Liver (tissue), 9 donors: ENCODE data around the gene ATP1A3. TPM values are rescaled to one million over a fixed set of nuclear protein-coding genes. Genes with fewer than 3 reads are reported as not detected.

Experiments used
- DNase-seq: peaks from one replicate; pipeline ENCODE4 v3.0.0-alpha.2; 2017; ENCODE audit warnings: low spot score
- H3K27ac ChIP-seq, 2 donors: one replicate each; pipeline ENCODE4 v1.7.0; 2013; ENCODE audit warnings: inconsistent platforms in 2 of 2, low read length in 2 of 2, control low read depth in 1 of 2, low read depth in 1 of 2, mild to moderate bottlenecking in 1 of 2
- H3K27me3 ChIP-seq, 4 donors: one replicate each; pipeline versions ENCODE4 v1.6.1 to v1.7.0; 2013; ENCODE audit warnings: low read length in 3 of 4, inconsistent platforms in 1 of 4, mild to moderate bottlenecking in 1 of 4, moderate library complexity in 1 of 4; ENCODE audit not compliant: control insufficient read depth in 4 of 4, insufficient read depth in 4 of 4
- H3K36me3 ChIP-seq, 4 donors: one replicate each; pipeline versions ENCODE4 v1.6.1 to v1.7.0; 2013; ENCODE audit warnings: low read length in 3 of 4, mild to moderate bottlenecking in 3 of 4, low read depth in 1 of 4, moderate library complexity in 1 of 4; ENCODE audit not compliant: control insufficient read depth in 4 of 4, insufficient read depth in 3 of 4
- H3K4me1 ChIP-seq, 4 donors: one replicate each; pipeline versions ENCODE4 v1.6.1 to v1.7.0; 2013; ENCODE audit warnings: low read length in 3 of 4, mild to moderate bottlenecking in 3 of 4, moderate library complexity in 1 of 4; ENCODE audit not compliant: control insufficient read depth in 4 of 4, insufficient read depth in 4 of 4
- H3K4me3 ChIP-seq, 3 donors: one replicate each; pipeline versions ENCODE4 v1.6.1 to v1.7.0; 2013; ENCODE audit warnings: low read length in 3 of 3, control low read depth in 1 of 3, low read depth in 1 of 3, mild to moderate bottlenecking in 1 of 3
- H3K9ac ChIP-seq, 2 donors: one replicate each; pipeline ENCODE4 v1.7.0; 2013; ENCODE audit warnings: low read length in 2 of 2, mild to moderate bottlenecking in 2 of 2, moderate library complexity in 2 of 2, control low read depth in 1 of 2, low read depth in 1 of 2
- H3K9me3 ChIP-seq, 4 donors: one replicate each; pipeline versions ENCODE4 v1.6.1 to v1.7.0; 2013; ENCODE audit warnings: low read length in 3 of 4; ENCODE audit not compliant: control insufficient read depth in 4 of 4
- CTCF ChIP-seq: fragments of 150-350 bp; IDR thresholded peaks from 2 replicates; pipeline ENCODE4 v1.5.1; 2017; ENCODE audit warnings: improper control_type of control experiment, low read depth, low read length; ENCODE audit not compliant: missing input control
- EGR1 ChIP-seq, 2 donors: IDR thresholded peaks; 2 replicates each; pipeline ENCODE4 v1.6.1; 2016 to 2018; ENCODE audit warnings: antibody characterized with exemption in 2 of 2, low read depth in 2 of 2
- FOXA1 ChIP-seq: IDR thresholded peaks from 2 replicates; pipeline ENCODE4 v1.6.1; 2016; ENCODE audit warnings: antibody characterized with exemption
- FOXA2 ChIP-seq: IDR thresholded peaks from 2 replicates; pipeline ENCODE4 v1.6.1; 2016; ENCODE audit warnings: antibody characterized with exemption
- GABPA ChIP-seq, 2 donors: IDR thresholded peaks in 1 of 2; conservative IDR thresholded peaks in 1 of 2; 2 replicates each; pipeline ENCODE4 v1.6.1; 2016; ENCODE audit warnings: antibody characterized with exemption in 2 of 2, mild to moderate bottlenecking in 1 of 2, moderate library complexity in 1 of 2
- HNF4G ChIP-seq: IDR thresholded peaks from 2 replicates; pipeline ENCODE4 v1.6.1; 2016; ENCODE audit warnings: antibody characterized with exemption
- JUND ChIP-seq, 2 donors: IDR thresholded peaks; 2 replicates each; pipeline ENCODE4 v1.6.1; 2016; ENCODE audit warnings: antibody characterized with exemption in 2 of 2
- MAX ChIP-seq: IDR thresholded peaks from 2 replicates; pipeline ENCODE4 v1.6.1; 2016; ENCODE audit warnings: antibody characterized with exemption
- RAD21 ChIP-seq, 2 donors: IDR thresholded peaks; 2 replicates each; pipeline ENCODE4 v1.6.1; 2016; ENCODE audit warnings: antibody characterized with exemption in 2 of 2, mild to moderate bottlenecking in 2 of 2
- RXRA ChIP-seq, 2 donors: IDR thresholded peaks; 2 replicates each; pipeline ENCODE4 v1.6.1; 2017 to 2018; ENCODE audit warnings: antibody characterized with exemption in 2 of 2, mild to moderate bottlenecking in 1 of 2
- SP1 ChIP-seq: IDR thresholded peaks from 2 replicates; pipeline ENCODE4 v1.6.1; 2018; ENCODE audit warnings: antibody characterized with exemption, mild to moderate bottlenecking
- YY1 ChIP-seq: IDR thresholded peaks from 2 replicates; pipeline ENCODE4 v1.6.1; 2016; ENCODE audit warnings: antibody characterized with exemption, mild to moderate bottlenecking
- ZBTB33 ChIP-seq: IDR thresholded peaks from 2 replicates; pipeline ENCODE4 v1.6.1; 2016; ENCODE audit warnings: antibody characterized with exemption
- WGBS: extraction: QIAGEN DNeasy Blood & Tissue Kit; methylation state at CpG from one replicate; pipeline ENCODE4 v1.1.7; 2013; 5-methylcytosine and 5-hydroxymethylcytosine counted together
- polyA plus RNA-seq, 2 donors: library from polyadenylated mRNA; stranded (reverse) in 1 of 2; unstranded in 1 of 2; fragments of 200-250 nt in 1 of 2; fragments of >200 nt in 1 of 2; fragmentation: Nextera tagmentation in 1 of 2; extraction: Ambion mirVana in 1 of 2; gene quantifications; one replicate each; pipeline versions ENCODE4 v1.2.1 to v1.2.3, GENCODE V29; 2013 to 2015
- total RNA-seq, 2 donors: library from RNA; depleted of rRNA; stranded (reverse); fragments of >200 nt; gene quantifications; one replicate each; pipeline ENCODE4 v1.2.3, GENCODE V29; 2014
- TF ChIP-seq, protein P1 (sequence below): IDR thresholded peaks from 2 replicates; pipeline ENCODE4 v1.6.1; 2016; ENCODE audit warnings: antibody characterized with exemption
- donor health status: healthy.
- donor health status: healthy.
- donor health status: healthy.
- donor health status: healthy.
- donor health status: healthy.

The ATP1A3 gene
- total and polyA plus RNA-seq, 4 donors: 0.05 to 0.09 (median 0.08) TPM; not detected in 1

DNA sequence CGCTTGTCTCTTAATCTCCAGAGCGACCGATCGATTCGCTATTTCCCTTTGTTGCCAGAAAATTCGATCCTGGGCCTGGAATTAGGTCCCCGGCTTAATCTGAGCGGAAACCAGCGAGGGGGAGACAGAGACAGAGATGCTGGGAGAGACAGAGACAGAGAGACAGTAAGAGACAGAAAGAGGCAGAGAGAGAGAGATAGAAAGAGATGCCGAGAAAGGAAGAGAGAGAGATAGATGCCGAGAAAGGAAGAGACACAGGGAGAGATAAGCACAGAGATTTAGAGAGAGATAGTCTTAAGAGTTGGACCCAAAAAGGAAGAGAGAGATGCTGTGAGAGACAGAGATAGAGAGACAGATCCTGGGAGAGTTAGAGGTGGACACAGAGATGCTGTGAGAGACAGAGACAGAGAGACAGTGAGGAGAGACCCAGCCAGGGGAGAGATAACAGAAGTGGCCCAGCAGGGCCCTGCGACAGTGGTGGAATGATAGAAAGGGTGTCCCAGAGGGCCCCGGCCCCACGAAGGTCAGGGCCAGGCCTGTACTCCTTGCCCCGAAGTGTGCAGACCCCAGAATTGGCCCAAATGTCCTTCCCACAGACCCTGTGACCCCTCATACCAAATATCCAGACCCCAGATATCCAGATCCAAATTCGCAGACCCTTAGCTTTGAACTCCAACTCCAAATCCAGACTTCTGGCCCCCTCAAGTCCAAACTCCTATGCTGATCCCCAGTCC, 67.1 kb downstream of the ATP1A3 start:
- Histone ChIP-seq H3K36me3 (no peaks in the 10 kb centered on the region), H3K4me3 (no peak overlapping the region), H3K9ac (no peak overlapping the region), H3K27ac (no peak overlapping the region), H3K27me3 (peaks cover 0 to 17% (median 10%) of the 10 kb centered on the region in 4 donors), H3K4me1 (peaks cover 6 to 11% (median 8%) of the 10 kb centered on the region in 4 donors), H3K9me3 (no peaks in the 10 kb centered on the region)
- 39% methylated on average over 16 of the region's 16 CpGs for WGBS
- DNase-seq: no peak
- no peak for TF ChIP-seq CTCF
- TF ChIP-seq ZBTB33: no peak
- TF ChIP-seq SP1: no peak
- TF ChIP-seq, protein P1, sequence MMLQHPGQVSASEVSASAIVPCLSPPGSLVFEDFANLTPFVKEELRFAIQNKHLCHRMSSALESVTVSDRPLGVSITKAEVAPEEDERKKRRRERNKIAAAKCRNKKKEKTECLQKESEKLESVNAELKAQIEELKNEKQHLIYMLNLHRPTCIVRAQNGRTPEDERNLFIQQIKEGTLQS: no peak
- TF ChIP-seq EGR1 (IDR thresholded peaks at IDR 0.05; ENCODE audit: low read depth in 2 of 2): no peak
- TF ChIP-seq RXRA (IDR thresholded peaks at IDR 0.05): no peak
- no peak for TF ChIP-seq YY1
- no peak for TF ChIP-seq GABPA (IDR thresholded peaks at IDR 0.05 in 1 of 2, conservative IDR thresholded peaks at IDR 0.05 in 1 of 2)
- TF ChIP-seq MAX: no peak
- TF ChIP-seq JUND (IDR thresholded peaks at IDR 0.05): no peak
- TF ChIP-seq RAD21 (IDR thresholded peaks at IDR 0.05): no peak
- TF ChIP-seq FOXA2: no peak
- no peak for TF ChIP-seq HNF4G
- TF ChIP-seq FOXA1: no peak

DNA sequence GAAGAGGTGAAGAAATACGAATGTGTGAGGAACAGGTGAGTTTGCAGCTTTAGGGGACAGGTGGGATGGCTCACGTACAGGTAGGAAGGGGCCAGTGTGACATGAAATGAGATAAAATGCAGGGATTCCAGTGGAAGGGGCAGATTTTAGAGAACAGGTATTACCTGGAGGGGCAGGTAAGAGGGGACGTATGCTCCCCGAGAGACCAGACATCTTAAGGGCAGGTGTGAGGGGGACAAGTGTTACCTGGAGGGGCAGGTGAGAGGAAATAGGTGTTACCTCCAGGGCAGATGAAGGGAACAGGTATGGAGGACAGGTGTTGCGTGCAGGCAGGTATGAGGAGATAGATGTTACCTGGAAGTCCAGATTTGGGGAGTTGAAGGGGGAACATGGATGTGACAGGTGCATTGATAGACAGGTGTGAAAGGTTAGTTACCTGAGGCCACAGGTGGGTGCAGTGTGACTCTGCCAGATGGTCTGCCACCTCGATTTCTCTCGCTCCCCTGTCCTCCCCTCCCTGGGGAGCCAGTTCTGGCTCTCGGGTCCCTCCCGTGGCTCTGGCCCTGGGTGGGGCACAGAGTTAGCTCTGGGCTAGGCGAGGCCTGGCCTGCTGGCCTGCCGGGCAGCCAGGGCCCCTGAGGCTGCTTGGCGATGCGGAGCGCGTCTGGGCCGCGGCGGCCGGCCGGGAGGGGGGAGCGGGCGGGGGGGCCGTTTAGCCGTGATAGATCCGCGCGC, 67.8 kb downstream of the ATP1A3 start:
- DNase-seq: no peak
- H3K27me3 ChIP-seq: peaks cover 0 to 17% (median 10%) of the 10 kb centered on the region in 4 donors

More for the DNA sequence above, 67.8 kb downstream of the ATP1A3 start:
- Histone ChIP-seq H3K4me1 (peaks cover 6 to 11% (median 8%) of the 10 kb centered on the region in 4 donors), H3K9ac (no peak overlapping the region), H3K36me3 (no peaks in the 10 kb centered on the region), H3K27ac (no peak overlapping the region), H3K4me3 (no peak overlapping the region), H3K9me3 (no peaks in the 10 kb centered on the region)
- WGBS: 39% methylated on average over 27 of the region's 27 CpGs
- TF ChIP-seq GABPA (IDR thresholded peaks at IDR 0.05 in 1 of 2, conservative IDR thresholded peaks at IDR 0.05 in 1 of 2) (no peak), JUND (IDR thresholded peaks at IDR 0.05) (no peak)
